GM11168 (cell line): Measurements from ENCODE around the gene ZCCHC3.
"Not testable (repeated sequence)": the region's sequence is repeated elsewhere in the genome, so short reads cannot be mapped to it uniquely, and the experiment has no call there.

ENCODE experiments used
- in situ Hi-C: fragments of 300-500 bp; cut with MboI; formaldehyde crosslinking; loops from one replicate; pipeline ENCODE4 v1.12.0; 2022; ENCODE audit warnings: low sequenced_read_pairs; ENCODE audit not compliant: unreplicated experiment

Gene ZCCHC3

DNA sequence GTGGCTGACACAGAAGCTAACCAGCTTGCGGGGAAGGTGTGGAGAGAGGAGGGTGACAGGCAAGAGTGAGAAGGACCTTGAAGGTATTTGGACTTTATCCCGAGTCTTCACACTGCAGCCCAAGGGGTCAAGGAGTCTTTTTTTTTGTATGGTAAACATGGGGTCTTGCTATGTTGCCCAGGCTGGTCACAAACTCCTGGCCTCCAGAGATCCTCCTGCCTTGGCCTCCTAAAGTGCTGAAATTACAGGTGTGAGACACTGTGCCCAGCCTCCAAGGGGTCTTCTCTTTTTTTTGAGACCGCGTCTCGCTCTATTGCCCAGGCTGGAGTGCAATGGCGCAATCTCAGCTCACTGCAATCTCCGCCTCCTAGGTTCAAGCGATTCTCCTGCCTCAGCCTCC, 37.2 kb downstream of the ZCCHC3 start:
- in situ Hi-C loops: no loop called here

DNA sequence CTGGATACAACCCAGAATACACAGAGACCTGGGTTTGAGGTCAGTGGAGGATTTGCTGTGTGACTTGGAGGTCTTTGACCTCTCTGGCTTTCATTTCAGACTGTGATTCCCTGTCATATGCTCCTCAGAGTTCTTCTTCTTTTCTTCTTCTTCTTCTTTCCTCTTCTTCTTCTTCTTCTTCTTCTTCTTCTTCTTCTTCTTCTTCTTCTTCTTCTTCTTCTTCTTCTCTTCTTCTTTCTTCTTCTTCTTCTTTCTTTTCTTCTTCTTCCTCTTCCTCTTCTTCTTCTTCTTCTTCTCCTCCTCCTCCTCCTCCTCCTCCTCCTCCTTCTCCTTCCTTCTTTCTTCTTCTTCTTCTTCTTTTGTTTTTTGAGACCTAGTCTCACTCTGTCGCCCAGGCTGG, 38.7 kb downstream of the ZCCHC3 start:
- in situ Hi-C loops: not testable (repeated sequence)

DNA sequence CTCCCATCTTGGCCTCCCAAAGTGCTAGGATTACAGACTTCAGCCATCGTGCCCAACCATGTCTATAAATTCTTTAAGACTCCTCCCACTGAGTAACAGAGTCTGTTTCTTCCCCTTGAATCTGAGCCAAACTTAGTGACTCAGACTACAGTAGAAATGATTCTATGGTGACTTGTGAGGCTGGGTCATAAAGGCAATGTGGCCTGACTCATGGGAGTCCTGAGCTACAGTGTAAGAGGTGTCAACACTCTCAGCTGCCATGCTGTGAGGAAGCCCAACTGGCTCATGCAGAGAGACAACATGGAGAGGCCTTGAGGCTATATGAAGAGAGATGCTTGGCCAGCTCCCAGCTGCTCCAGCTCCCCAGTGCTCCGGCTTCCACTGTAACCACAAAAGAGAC, 44.3 kb downstream of the ZCCHC3 start:
- in situ Hi-C loops: no loop called here

DNA sequence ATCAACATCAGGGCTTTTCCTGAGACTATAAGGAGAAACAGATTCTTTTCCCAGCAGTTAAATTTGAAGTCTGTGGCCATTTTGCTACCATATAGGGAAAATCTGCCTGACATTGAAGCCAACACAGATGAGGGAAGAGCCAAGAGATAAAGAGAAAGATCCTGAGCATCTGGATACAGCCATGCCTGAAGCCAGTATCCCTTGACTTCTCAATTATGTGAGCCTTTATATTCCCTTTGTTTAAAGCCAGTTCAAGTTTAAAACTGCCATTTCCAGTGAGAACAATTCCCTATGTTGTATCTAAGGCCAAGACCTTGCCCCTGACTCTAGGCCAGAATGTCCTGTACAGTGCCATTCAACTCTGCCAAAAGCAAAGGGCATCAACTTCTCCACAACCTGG, 45.7 kb downstream of the ZCCHC3 start:
- in situ Hi-C loops: no loop called here

DNA sequence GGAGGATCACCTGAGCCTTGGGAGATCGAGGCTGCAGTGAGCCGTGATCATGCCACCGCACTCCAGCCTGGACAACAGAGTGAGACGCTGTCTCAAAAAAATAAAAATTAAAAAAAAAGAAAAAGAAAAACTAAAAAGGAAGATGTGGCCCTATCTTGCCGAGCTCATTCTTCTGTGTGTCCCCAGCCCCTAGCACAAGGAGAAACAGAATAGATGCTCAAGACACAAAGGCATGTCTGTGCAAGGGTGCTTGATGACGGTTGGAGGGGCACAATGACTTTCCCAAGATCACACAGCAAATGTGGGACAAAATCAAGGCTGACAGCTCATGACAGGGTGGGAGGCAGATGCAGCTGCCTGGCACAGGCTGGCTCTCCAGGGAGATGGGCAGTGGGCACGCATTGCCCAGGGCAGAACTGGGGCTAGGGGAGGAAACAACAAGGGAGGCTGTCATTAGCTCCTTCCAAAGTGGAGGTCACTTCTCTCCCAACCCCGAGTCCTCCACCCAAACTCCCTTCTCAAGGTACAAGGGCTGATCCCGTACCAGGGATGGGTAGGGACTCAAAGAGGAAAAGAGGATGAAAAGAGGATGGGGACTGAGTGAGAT, 48.8 kb downstream of the ZCCHC3 start:
- in situ Hi-C loops: no loop called here

DNA sequence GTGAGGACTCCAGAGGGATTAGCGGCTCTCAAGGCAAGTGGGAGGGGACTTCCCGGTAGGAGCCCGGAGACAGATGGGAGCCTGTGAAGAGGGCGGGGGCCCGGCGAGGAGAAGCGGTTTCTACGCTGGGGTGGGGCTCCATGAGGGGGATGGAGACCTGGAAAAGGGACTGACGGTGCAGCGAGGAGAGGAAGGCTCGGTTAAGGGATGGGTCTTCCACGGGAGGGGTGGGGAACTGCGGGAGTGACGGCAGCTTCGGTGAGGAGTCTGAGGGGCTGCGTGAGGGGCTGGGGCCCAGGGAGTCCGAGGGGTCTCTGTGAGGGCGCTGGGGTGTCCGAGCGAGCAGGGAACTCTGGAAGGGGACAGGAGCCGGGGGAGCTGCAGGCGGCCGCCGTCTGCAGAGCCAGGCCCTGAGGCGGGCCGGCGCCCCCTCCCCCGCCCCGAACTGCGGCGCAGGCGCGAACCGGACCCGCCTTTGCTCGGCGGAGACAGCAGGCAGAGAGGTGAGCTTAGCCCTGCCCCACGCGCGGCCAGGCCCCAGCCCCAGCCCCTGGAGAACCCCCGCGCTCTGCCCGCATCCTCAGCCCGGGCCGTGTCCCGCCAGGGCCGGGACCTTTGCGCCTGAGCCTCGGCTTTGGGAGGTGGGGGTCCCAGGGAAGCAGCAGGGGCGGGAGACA, 49.4 kb downstream of the ZCCHC3 start, which contains the start of gene NRSN2:
Gene NRSN2, plus strand, starts transcription at position 472 of the 677 bp plus-strand sequence. CDS start 2,533 bp downstream, outside the sequence.
- in situ Hi-C loops: no loop called here

DNA sequence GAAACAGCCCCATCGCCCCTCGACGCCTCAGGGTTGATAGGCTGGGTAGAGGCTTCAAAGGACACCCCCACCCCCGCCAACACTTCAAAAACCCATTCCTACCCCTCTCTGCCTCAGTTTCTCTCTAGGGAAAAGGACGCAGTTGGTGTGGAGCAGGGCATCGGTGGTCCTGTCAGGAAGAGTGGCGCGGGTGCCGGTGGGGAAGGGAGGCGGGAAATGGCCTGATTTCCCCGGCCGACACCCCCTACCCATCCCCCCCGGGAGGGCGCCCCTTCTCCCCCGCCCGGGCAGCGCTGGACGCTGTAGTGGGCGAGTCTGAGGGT, 49.9 kb downstream of the ZCCHC3 start:
- in situ Hi-C loops: no loop called here

DNA sequence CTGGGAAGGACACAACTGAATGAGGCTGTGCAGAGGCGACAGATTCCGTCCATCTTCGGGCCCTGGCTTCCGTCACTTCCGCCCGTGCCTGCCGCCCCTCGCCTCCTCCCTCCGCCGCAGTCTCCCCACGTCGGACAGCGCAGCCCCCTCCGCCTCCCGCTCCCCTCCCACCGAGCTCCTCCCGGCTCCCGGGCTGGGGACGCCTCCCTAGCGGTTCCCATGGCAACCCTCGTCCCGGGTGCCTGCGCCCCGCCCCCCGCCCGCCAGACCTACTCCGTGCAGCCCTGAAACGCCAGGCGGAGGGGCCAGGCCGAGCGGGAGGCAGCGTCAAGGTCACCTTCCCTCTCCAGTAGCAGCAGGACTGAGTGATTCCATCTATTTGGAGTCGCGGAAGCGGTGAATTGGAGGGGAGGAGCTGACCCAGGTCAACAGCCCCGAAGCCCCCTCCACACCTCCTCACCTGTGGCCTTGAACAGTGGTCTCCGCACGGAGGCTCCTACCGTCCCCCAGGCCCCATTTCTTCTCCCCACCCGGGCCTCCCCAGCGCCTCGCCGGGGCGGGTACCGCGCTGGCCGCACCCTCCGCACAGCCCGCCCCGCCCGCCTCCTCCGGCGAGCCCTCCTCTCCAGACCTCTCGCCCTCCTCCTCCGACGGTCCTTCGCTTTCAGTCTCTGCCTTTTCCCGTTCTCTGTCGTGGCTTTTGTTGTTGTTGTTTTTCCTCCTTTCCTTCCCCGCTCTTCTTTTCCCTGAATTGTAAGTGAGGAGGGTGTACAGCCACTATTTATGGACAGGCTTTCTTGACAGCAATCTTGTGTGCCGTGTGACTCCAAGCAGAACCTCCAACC, 50.5 kb downstream of the ZCCHC3 start:
- in situ Hi-C loops: no loop called here

DNA sequence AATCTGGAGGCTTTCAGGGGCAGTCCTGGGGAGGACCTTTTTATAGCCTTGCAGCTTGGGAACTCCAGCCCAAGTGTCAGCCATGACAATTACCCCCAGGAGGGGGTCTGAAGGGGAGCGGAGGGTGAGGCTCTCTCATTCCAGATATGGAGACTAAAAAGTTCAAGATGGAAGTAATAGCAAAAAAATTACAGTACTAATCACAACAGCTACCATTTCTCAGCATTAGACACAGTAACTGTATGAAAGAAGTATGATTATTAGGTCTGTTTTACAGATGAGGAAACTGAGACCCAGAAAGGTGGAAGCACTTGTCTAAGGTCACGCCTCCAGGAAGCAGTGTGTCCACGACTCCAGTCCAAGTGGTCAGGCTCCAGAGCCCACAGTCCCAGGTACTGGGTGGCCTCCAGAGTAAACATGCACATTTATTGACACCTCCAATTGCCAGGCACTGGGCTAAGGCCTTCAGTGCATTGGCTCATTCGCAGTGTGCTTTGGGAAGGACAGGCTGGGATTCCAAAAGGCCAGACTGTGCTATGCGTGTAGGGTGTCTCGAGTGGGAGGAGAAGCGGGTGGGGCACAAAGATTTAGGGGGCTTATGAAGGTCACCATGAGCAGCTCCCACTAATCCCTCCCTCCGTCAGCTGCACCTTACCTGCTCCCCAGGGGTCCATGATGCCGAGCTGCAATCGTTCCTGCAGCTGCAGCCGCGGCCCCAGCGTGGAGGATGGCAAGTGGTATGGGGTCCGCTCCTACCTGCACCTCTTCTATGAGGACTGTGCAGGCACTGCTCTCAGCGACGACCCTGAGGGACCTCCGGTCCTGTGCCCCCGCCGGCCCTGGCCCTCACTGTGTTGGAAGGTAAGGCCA, 51.8 kb downstream of the ZCCHC3 start:
- in situ Hi-C loops: no loop called here
